ENCODE results near the gene ELF1.
"Not testable (repeated sequence)": the region's sequence is repeated elsewhere in the genome, so short reads cannot be mapped to it uniquely, and the experiment has no call there.

DNA sequence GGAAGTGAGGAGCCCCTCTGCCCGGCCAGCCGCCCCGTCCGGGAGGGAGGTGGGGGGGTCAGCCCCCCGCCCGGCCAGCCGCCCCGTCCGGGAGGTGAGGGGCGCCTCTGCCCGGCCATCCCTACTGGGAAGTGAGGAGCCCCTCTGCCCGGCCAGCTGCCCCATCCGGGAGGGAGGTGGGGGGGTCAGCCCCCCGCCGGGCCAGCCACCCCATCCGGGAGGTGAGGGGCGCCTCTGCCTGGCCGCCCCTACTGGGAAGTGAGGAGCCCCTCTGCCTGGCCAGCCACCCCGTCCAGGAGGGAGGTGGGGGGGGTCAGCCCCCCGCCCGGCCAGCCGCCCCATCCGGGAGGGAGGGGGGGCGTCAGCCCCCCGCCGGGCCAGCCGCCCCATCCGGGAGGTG, 118.5 kb downstream of the ELF1 start:
- TF ChIP-seq POLR2AphosphoS5 (IDR thresholded peaks at IDR 0.05; ENCODE audit: low read depth); EZH2 (IDR thresholded peaks at IDR 0.05; ENCODE audit: low read depth, unreplicated experiment): not testable (repeated sequence)
- TF ChIP-seq, protein P1, sequence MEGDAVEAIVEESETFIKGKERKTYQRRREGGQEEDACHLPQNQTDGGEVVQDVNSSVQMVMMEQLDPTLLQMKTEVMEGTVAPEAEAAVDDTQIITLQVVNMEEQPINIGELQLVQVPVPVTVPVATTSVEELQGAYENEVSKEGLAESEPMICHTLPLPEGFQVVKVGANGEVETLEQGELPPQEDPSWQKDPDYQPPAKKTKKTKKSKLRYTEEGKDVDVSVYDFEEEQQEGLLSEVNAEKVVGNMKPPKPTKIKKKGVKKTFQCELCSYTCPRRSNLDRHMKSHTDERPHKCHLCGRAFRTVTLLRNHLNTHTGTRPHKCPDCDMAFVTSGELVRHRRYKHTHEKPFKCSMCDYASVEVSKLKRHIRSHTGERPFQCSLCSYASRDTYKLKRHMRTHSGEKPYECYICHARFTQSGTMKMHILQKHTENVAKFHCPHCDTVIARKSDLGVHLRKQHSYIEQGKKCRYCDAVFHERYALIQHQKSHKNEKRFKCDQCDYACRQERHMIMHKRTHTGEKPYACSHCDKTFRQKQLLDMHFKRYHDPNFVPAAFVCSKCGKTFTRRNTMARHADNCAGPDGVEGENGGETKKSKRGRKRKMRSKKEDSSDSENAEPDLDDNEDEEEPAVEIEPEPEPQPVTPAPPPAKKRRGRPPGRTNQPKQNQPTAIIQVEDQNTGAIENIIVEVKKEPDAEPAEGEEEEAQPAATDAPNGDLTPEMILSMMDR (conservative IDR thresholded peaks at IDR 0.05; ENCODE audit: low read depth in 2 of 2) = not testable (repeated sequence)
